NT2/D1 (cell line): Measurements from ENCODE around the gene SGSM1.

ENCODE experiments used
- YY1 ChIP-seq: IDR thresholded peaks from 2 replicates; pipeline ENCODE4 v1.6.1; 2011; ENCODE audit not compliant: insufficient read length, insufficient read depth
- ZNF274 ChIP-seq: IDR thresholded peaks from 2 replicates; pipeline ENCODE4 v1.6.1; 2011; ENCODE audit warnings: mild to moderate bottlenecking, low read depth, low read length

DNA sequence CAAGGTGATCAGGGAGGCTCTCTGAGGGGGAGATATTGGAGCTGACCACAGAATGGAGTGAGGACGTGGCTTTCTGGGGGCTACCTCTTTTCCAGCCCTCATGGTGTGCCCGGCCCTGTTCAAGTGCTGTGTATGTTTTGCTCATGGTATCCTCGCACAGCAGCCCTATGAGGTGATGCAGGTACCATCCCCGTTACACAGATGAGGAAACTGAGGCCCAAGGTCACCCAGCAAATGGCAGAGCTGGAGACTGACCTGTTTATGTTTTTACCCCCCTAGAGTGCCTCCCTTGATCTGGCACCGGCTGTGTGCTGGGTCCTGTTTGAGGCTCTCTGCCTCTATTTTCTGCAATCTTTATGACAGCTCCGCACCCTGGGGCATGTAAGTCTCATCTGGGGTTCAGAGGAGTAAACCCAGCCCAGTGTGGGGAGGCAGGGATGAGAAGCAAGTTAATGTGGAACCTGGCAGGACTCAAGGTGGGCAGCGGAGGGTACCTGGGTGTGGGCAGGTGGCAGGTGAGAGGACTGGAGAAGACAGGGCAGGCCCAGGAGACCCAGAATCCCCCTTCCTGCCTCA, 20.8 kb downstream of the SGSM1 start:
- TF ChIP-seq ZNF274 (no peak), YY1 (no peak)
